ENCODE measurements around the gene UBXN6. TPM values are rescaled to one million over a fixed set of nuclear protein-coding genes. Genes with fewer than 3 reads are reported as not detected.

UBXN6 gene
- 10 to 100 TPM; 41.0 to 45.8 TPM for total RNA-seq

- no peaks in the 10 kb centered on the region for H3K9me3 Mint-ChIP-seq (ENCODE audit: low read depth)
These were observed at the start of gene UBXN6 for GRCh38 chr19:4457654-4458395. Gene UBXN6, minus strand, starts transcription at chr19:4457794. Its CDS starts 97 bp downstream, at chr19:4457697.

GRCh38 chr19:4507150-4507452 is 49.5 kb upstream of the UBXN6 start:
- no peaks in the 10 kb centered on the region for H3K9me3 Mint-ChIP-seq (ENCODE audit: low read depth)
- H3K4me3 Mint-ChIP-seq: no peak overlapping the region
- ATAC-seq: no peak
- H3K27me3 Mint-ChIP-seq: no peaks in the 10 kb centered on the region
- peaks cover 11% of the 10 kb centered on the region for H3K4me1 Mint-ChIP-seq
- no peak for DNase-seq
- no peak overlapping the region for H3K27ac Mint-ChIP-seq
- H3K36me3 Mint-ChIP-seq: peaks cover 1% of the 10 kb centered on the region
- CTCF ChIA-PET: interaction anchor here (1.6 kb wide), 1 partner anchor 18 kb away, joined by 5 read pairs; no protein-coding TSS in a partner anchor

More at GRCh38 chr19:4457654-4458395, at the start of gene UBXN6:
- CTCF ChIA-PET: interaction anchor here (1.0 to 1.7 kb wide), 4 partner anchors 14 to 333 kb away, joined by 3 to 5 read pairs (median 5); partner anchors contain the start of genes FEM1A and HDGFL2
- no peaks in the 10 kb centered on the region for H3K27me3 Mint-ChIP-seq
- peaks cover 13% of the 10 kb centered on the region for H3K4me1 Mint-ChIP-seq
- H3K4me3 Mint-ChIP-seq: peak within 1 kb of the TSS; percentile 86
- ATAC-seq (peak; percentile 95), DNase-seq (peak; percentile 99)
- H3K27ac Mint-ChIP-seq: peak within 1 kb of the TSS; percentile 83
- H3K36me3 Mint-ChIP-seq: no peaks in the 10 kb centered on the region

- peaks cover 11% of the 10 kb centered on the region for H3K4me1 Mint-ChIP-seq
These were observed 49.0 kb upstream of the UBXN6 start for GRCh38 chr19:4506449-4507149.

GRCh38 chr19:4505570-4506448 is 48.2 kb upstream of the UBXN6 start:
- CTCF ChIA-PET: interaction anchor here (1.6 kb wide), 1 partner anchor 19 kb away, joined by 5 read pairs; no protein-coding TSS in a partner anchor

More at GRCh38 chr19:4506449-4507149, 49.0 kb upstream of the UBXN6 start:
- H3K4me3 Mint-ChIP-seq: no peak overlapping the region
- no peaks in the 10 kb centered on the region for H3K9me3 Mint-ChIP-seq (ENCODE audit: low read depth)
- H3K27me3 Mint-ChIP-seq: no peaks in the 10 kb centered on the region
- H3K36me3 Mint-ChIP-seq: peaks cover 1% of the 10 kb centered on the region
- CTCF ChIA-PET: interaction anchor here (1.6 kb wide), 1 partner anchor 18 kb away, joined by 5 read pairs; no protein-coding TSS in a partner anchor
- peak overlapping the region; percentile 65 for H3K27ac Mint-ChIP-seq
- DNase-seq: peak; percentile 49
- peak; percentile 54 for ATAC-seq

GRCh38 chr19:4504891-4505569 is 47.4 kb upstream of the UBXN6 start:
- DNase-seq (no peak), ATAC-seq (no peak)
- H3K27ac Mint-ChIP-seq: no peak overlapping the region
- CTCF ChIA-PET: no interaction called here
- peaks cover 1% of the 10 kb centered on the region for H3K36me3 Mint-ChIP-seq
- peaks cover 11% of the 10 kb centered on the region for H3K4me1 Mint-ChIP-seq
- no peaks in the 10 kb centered on the region for H3K27me3 Mint-ChIP-seq
- no peak overlapping the region for H3K4me3 Mint-ChIP-seq
- H3K9me3 Mint-ChIP-seq (ENCODE audit: low read depth): no peaks in the 10 kb centered on the region

More at GRCh38 chr19:4505570-4506448, 48.2 kb upstream of the UBXN6 start:
- Mint-ChIP-seq H3K9me3 (ENCODE audit: low read depth) (no peaks in the 10 kb centered on the region), H3K4me1 (peaks cover 11% of the 10 kb centered on the region), H3K4me3 (no peak overlapping the region), H3K36me3 (peaks cover 1% of the 10 kb centered on the region), H3K27me3 (no peaks in the 10 kb centered on the region), H3K27ac (peak overlapping the region; percentile 65)
- no peak for ATAC-seq
- no peak for DNase-seq

GRCh38 chr19:4504297-4504701 is 46.7 kb upstream of the UBXN6 start:
- H3K4me3 Mint-ChIP-seq: no peak overlapping the region
- H3K27me3 Mint-ChIP-seq: no peaks in the 10 kb centered on the region
- no peak for ATAC-seq
- no peak for DNase-seq
- no peak overlapping the region for H3K27ac Mint-ChIP-seq
- peaks cover 11% of the 10 kb centered on the region for H3K4me1 Mint-ChIP-seq
- CTCF ChIA-PET: no interaction called here
- H3K9me3 Mint-ChIP-seq (ENCODE audit: low read depth): no peaks in the 10 kb centered on the region
- peaks cover 3% of the 10 kb centered on the region for H3K36me3 Mint-ChIP-seq

- DNase-seq: no peak
- H3K36me3 Mint-ChIP-seq: peaks cover 3% of the 10 kb centered on the region
- no peak overlapping the region for H3K27ac Mint-ChIP-seq
- H3K4me1 Mint-ChIP-seq: peaks cover 11% of the 10 kb centered on the region
- H3K27me3 Mint-ChIP-seq: no peaks in the 10 kb centered on the region
- H3K4me3 Mint-ChIP-seq: no peak overlapping the region
- no peaks in the 10 kb centered on the region for H3K9me3 Mint-ChIP-seq (ENCODE audit: low read depth)
- no peak for ATAC-seq
- CTCF ChIA-PET: no interaction called here
These were observed 46.2 kb upstream of the UBXN6 start for GRCh38 chr19:4503825-4504170.

- H3K9me3 Mint-ChIP-seq (ENCODE audit: low read depth): no peaks in the 10 kb centered on the region
- no peak overlapping the region for H3K27ac Mint-ChIP-seq
- H3K36me3 Mint-ChIP-seq: peaks cover 3% of the 10 kb centered on the region
- DNase-seq: no peak
- no peak overlapping the region for H3K4me3 Mint-ChIP-seq
- H3K4me1 Mint-ChIP-seq: peaks cover 11% of the 10 kb centered on the region
- no peak for ATAC-seq
- CTCF ChIA-PET: no interaction called here
- H3K27me3 Mint-ChIP-seq: no peaks in the 10 kb centered on the region
These were observed 45.7 kb upstream of the UBXN6 start for GRCh38 chr19:4503132-4503824.

- Mint-ChIP-seq H3K27ac (no peak overlapping the region), H3K27me3 (no peaks in the 10 kb centered on the region), H3K9me3 (ENCODE audit: low read depth) (no peaks in the 10 kb centered on the region), H3K36me3 (peaks cover 3% of the 10 kb centered on the region), H3K4me1 (peaks cover 11% of the 10 kb centered on the region), H3K4me3 (no peak overlapping the region)
- DNase-seq (no peak), ATAC-seq (no peak)
- CTCF ChIA-PET: no interaction called here
These were observed 44.9 kb upstream of the UBXN6 start for GRCh38 chr19:4502282-4503131.

GRCh38 chr19:4501691-4502090 is 44.1 kb upstream of the UBXN6 start:
- ATAC-seq: no peak
- Mint-ChIP-seq H3K27me3 (no peaks in the 10 kb centered on the region), H3K4me3 (no peak overlapping the region), H3K27ac (no peak overlapping the region), H3K4me1 (peaks cover 8% of the 10 kb centered on the region), H3K36me3 (peaks cover 3% of the 10 kb centered on the region), H3K9me3 (ENCODE audit: low read depth) (no peaks in the 10 kb centered on the region)
- CTCF ChIA-PET: no interaction called here
- DNase-seq: no peak

GRCh38 chr19:4500841-4501591 is 43.4 kb upstream of the UBXN6 start:
- Mint-ChIP-seq H3K27ac (no peak overlapping the region), H3K27me3 (no peaks in the 10 kb centered on the region), H3K36me3 (peaks cover 3% of the 10 kb centered on the region), H3K9me3 (ENCODE audit: low read depth) (no peaks in the 10 kb centered on the region), H3K4me1 (peaks cover 1% of the 10 kb centered on the region), H3K4me3 (no peak overlapping the region)
- CTCF ChIA-PET: no interaction called here
- DNase-seq (no peak), ATAC-seq (no peak)

All from activated CD8-positive, alpha-beta memory T cell treated with anti-CD3 and anti-CD28 coated beads, Interleukin-2, amount 10 ng/mL, durations not matched to agents 7 days and 5 days (primary cell).